ENCODE measurements around the gene ITLN1. TPM values are rescaled to one million over a fixed set of nuclear protein-coding genes. Genes with fewer than 3 reads are reported as not detected.
A peak's percentile ranks its signal among the peaks of the same experiment; 100 is the strongest.

The ITLN1 gene
- total and polyA plus RNA-seq, 2 donors (not counting 3 experiments of a cell fraction or from before 2014, with no cell fraction given) = 0.12 TPM; not detected in 1

DNA sequence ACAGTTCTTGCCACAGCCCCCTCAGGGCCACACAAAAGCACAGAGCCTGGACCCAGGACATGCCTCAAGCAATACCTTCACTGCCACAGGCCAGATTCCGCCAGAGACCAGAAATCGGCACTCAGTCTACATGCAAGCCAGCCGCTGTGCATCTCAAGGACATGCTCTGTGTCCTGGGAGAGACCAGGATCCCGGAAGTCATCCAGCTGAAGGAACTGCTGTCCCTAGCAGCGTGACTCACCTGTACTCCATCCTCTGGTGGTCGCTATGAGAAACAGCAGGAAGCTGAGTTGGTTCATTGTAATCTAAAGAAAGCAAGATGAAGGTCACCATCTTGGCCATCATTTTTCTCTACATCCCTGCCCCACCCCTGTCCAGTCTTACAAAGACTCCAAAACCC lies 401 bp downstream of the ITLN1 start:
- FAIRE-seq (peak; percentile 18), DNase-seq (ENCODE audit: low read depth, low spot score) (no peak)
- H3K4me1 ChIP-seq (ENCODE audit: control insufficient read depth, extremely low read depth, insufficient read depth, low read length) = peaks cover 4% of the 10 kb centered on the region
- no peak overlapping the region for H3K27ac ChIP-seq (ENCODE audit: insufficient read depth, low read depth, low read length)
- H3K4me3 ChIP-seq (replicated peaks in 1 of 3; ENCODE audit: insufficient read depth in 1 of 3, low read depth in 1 of 3, low read length in 3 of 3) = no peak overlapping the region
- no peaks in the 10 kb centered on the region for H4K20me1 ChIP-seq (replicated peaks; ENCODE audit: control insufficient read depth, extremely low read depth, insufficient read depth, low read length)
- H2AFZ ChIP-seq (ENCODE audit: low read depth, low read length) = no peak overlapping the region
- H3K36me3 ChIP-seq (ENCODE audit: control insufficient read depth in 2 of 2, extremely low read depth in 1 of 2, insufficient read depth in 2 of 2, low read length in 2 of 2) = no peaks in the 10 kb centered on the region
- ChIA-PET CTCF (no interaction called here), POLR2A (no interaction called here)
- H3K27me3 ChIP-seq (ENCODE audit: control insufficient read depth in 2 of 2, insufficient read depth in 2 of 2, low read length in 2 of 2) = no peaks in the 10 kb centered on the region
- no peaks in the 10 kb centered on the region for H3K9me3 ChIP-seq (replicated peaks; ENCODE audit: control insufficient read depth, insufficient read depth, low read length)
- intact Hi-C loops (cut with micrococcal nuclease) (no loop called here), dilution Hi-C loops (cut with MboI; ENCODE audit: extremely low pct_ligation_motif_present, low sequenced_read_pairs) (no loop called here)
- no peaks in the 10 kb centered on the region for H3K79me2 ChIP-seq (ENCODE audit: control insufficient read depth, insufficient read depth, low read length)
- H3K9ac ChIP-seq (replicated peaks; ENCODE audit: extremely low read depth, insufficient read depth, low read length) = no peak overlapping the region
- H3K9me1 ChIP-seq (replicated peaks; ENCODE audit: control insufficient read depth, extremely low read depth, insufficient read depth, low read length) = no peaks in the 10 kb centered on the region
- H3K4me2 ChIP-seq (ENCODE audit: insufficient read depth, low read length) = no peak overlapping the region
- TF ChIP-seq CTCF (IDR thresholded peaks at IDR 0.05; ENCODE audit: extremely low read depth in 1 of 2, insufficient read depth in 1 of 2, low read depth in 1 of 2, low read length in 2 of 2) (no peak), MAX (IDR thresholded peaks at IDR 0.05; ENCODE audit: insufficient read depth, insufficient read length) (no peak), MYC (IDR thresholded peaks at IDR 0.05; ENCODE audit: low read depth, low read length) (no peak), EZH2 (IDR thresholded peaks at IDR 0.05; ENCODE audit: borderline replicate concordance, low read depth, low read length, severe bottlenecking) (no peak), JUN (IDR thresholded peaks at IDR 0.05; ENCODE audit: borderline replicate concordance, insufficient read depth, insufficient read length, low read depth) (no peak), POLR2A (IDR thresholded peaks at IDR 0.05; ENCODE audit: low read depth, low read length) (no peak), GATA2 (IDR thresholded peaks at IDR 0.05; ENCODE audit: insufficient read depth, insufficient read length, low read depth, low read length) (no peak), POLR2AphosphoS5 (IDR thresholded peaks at IDR 0.05; ENCODE audit: insufficient read depth, low read depth, low read length) (no peak), FOS (IDR thresholded peaks at IDR 0.05; ENCODE audit: borderline replicate concordance, insufficient read depth, low read length) (no peak)
- BruUV-seq (replicated peaks) = no TSS peak
